Central memory CD8-positive, alpha-beta T cell (primary cell): Measurements from ENCODE around the gene RUVBL1.

Experiments used
- ATAC-seq: fragments of 150-1000 bp; cut with Tn5 transposase; replicated peaks from 2 replicates; pipeline ENCODE4 v1.10.0; 2022; ENCODE audit warnings: mild to moderate bottlenecking, moderate FRiP score, moderate number of reproducible peaks; ENCODE audit not compliant: poor library complexity, severe bottlenecking; ENCODE audit errors: extremely low read depth
- DNase-seq, 2 donors: peaks; one replicate each; pipeline ENCODE4 v3.0.0; 2021; ENCODE audit warnings: low spot score in 2 of 2
- H3K27ac Mint-ChIP-seq: one replicate; pipeline ENCODE4 v1.8.0; 2022; ENCODE audit warnings: low read depth, mild to moderate bottlenecking, moderate library complexity, mixed read lengths
- H3K27me3 Mint-ChIP-seq: one replicate; pipeline ENCODE4 v1.8.0; 2022; ENCODE audit warnings: mixed read lengths
- H3K36me3 Mint-ChIP-seq: one replicate; pipeline ENCODE4 v1.8.0; 2022; ENCODE audit warnings: mild to moderate bottlenecking, moderate library complexity, mixed read lengths; ENCODE audit not compliant: insufficient read depth
- H3K4me1 Mint-ChIP-seq: one replicate; pipeline ENCODE4 v1.8.0; 2022; ENCODE audit warnings: mixed read lengths
- H3K4me3 Mint-ChIP-seq: one replicate; pipeline ENCODE4 v1.8.0; 2022; ENCODE audit warnings: mild to moderate bottlenecking, moderate library complexity, mixed read lengths
- H3K9me3 Mint-ChIP-seq: one replicate; pipeline ENCODE4 v1.8.0; 2022; ENCODE audit warnings: mixed read lengths

The RUVBL1 gene

GRCh38 chr3:128052595-128053351 is 70.8 kb downstream of the RUVBL1 start:
- H3K4me3 Mint-ChIP-seq = peak overlapping the region; percentile 96
- peak overlapping the region; percentile 98 for H3K27ac Mint-ChIP-seq
- peaks cover 43% of the 10 kb centered on the region for H3K4me1 Mint-ChIP-seq
- no peaks in the 10 kb centered on the region for H3K9me3 Mint-ChIP-seq
- DNase-seq (no peak), ATAC-seq (no peak)
- no peaks in the 10 kb centered on the region for H3K27me3 Mint-ChIP-seq
- peaks cover 37% of the 10 kb centered on the region for H3K36me3 Mint-ChIP-seq

GRCh38 chr3:128051837-128052594 is 71.6 kb downstream of the RUVBL1 start, which contains the start of gene SEC61A1:
Gene SEC61A1, plus strand, starts transcription at chr3:128052437. Its CDS starts 116 bp downstream, at chr3:128052553.
- DNase-seq (peak; percentile 85 to 91), ATAC-seq (peak; percentile 95)
- H3K36me3 Mint-ChIP-seq = peaks cover 30% of the 10 kb centered on the region
- peaks cover 5% of the 10 kb centered on the region for H3K27me3 Mint-ChIP-seq
- H3K4me1 Mint-ChIP-seq = peaks cover 43% of the 10 kb centered on the region
- peak within 1 kb of the TSS; percentile 98 for H3K27ac Mint-ChIP-seq
- H3K9me3 Mint-ChIP-seq = no peaks in the 10 kb centered on the region
- H3K4me3 Mint-ChIP-seq = peak within 1 kb of the TSS; percentile 96

- Mint-ChIP-seq H3K27ac (peak overlapping the region; percentile 98), H3K36me3 (peaks cover 25% of the 10 kb centered on the region), H3K27me3 (peaks cover 11% of the 10 kb centered on the region), H3K4me3 (peak overlapping the region; percentile 96), H3K4me1 (peaks cover 43% of the 10 kb centered on the region), H3K9me3 (no peaks in the 10 kb centered on the region)
- ATAC-seq (no peak), DNase-seq (no peak)
Observed at GRCh38 chr3:128051459-128051836, 72.2 kb downstream of the RUVBL1 start.

- peak overlapping the region; percentile 96 for H3K4me3 Mint-ChIP-seq
- DNase-seq = no peak
- no peak overlapping the region for H3K27ac Mint-ChIP-seq
- H3K36me3 Mint-ChIP-seq = peaks cover 19% of the 10 kb centered on the region
- no peak for ATAC-seq
- H3K4me1 Mint-ChIP-seq = peaks cover 40% of the 10 kb centered on the region
- H3K9me3 Mint-ChIP-seq = no peaks in the 10 kb centered on the region
- H3K27me3 Mint-ChIP-seq = peaks cover 19% of the 10 kb centered on the region
Observed at GRCh38 chr3:128050597-128050996, 73.0 kb downstream of the RUVBL1 start.

- Mint-ChIP-seq H3K4me3 (no peak overlapping the region), H3K36me3 (no peaks in the 10 kb centered on the region), H3K27me3 (peaks cover 18% of the 10 kb centered on the region), H3K9me3 (no peaks in the 10 kb centered on the region), H3K4me1 (no peaks in the 10 kb centered on the region), H3K27ac (no peak overlapping the region)
- no peak for DNase-seq
- no peak for ATAC-seq
Observed at GRCh38 chr3:128041344-128041743, 82.3 kb downstream of the RUVBL1 start.

GRCh38 chr3:128040660-128041059 is 83.0 kb downstream of the RUVBL1 start:
- no peak for DNase-seq
- Mint-ChIP-seq H3K36me3 (no peaks in the 10 kb centered on the region), H3K4me3 (no peak overlapping the region), H3K27ac (no peak overlapping the region), H3K27me3 (peaks cover 11% of the 10 kb centered on the region), H3K9me3 (no peaks in the 10 kb centered on the region), H3K4me1 (no peaks in the 10 kb centered on the region)
- ATAC-seq = no peak

- H3K4me1 Mint-ChIP-seq = no peaks in the 10 kb centered on the region
- peaks cover 7% of the 10 kb centered on the region for H3K27me3 Mint-ChIP-seq
- H3K36me3 Mint-ChIP-seq = no peaks in the 10 kb centered on the region
- H3K9me3 Mint-ChIP-seq = no peaks in the 10 kb centered on the region
- ATAC-seq (no peak), DNase-seq (no peak)
- H3K4me3 Mint-ChIP-seq = no peak overlapping the region
- H3K27ac Mint-ChIP-seq = no peak overlapping the region
Observed at GRCh38 chr3:128040041-128040440, 83.6 kb downstream of the RUVBL1 start.

- ATAC-seq (no peak), DNase-seq (no peak)
- no peaks in the 10 kb centered on the region for H3K36me3 Mint-ChIP-seq
- H3K27ac Mint-ChIP-seq = no peak overlapping the region
- no peak overlapping the region for H3K4me3 Mint-ChIP-seq
- no peaks in the 10 kb centered on the region for H3K4me1 Mint-ChIP-seq
- peaks cover 17% of the 10 kb centered on the region for H3K27me3 Mint-ChIP-seq
- no peaks in the 10 kb centered on the region for H3K9me3 Mint-ChIP-seq
Observed at GRCh38 chr3:128036119-128036518, 87.5 kb downstream of the RUVBL1 start.

- peaks cover 1% of the 10 kb centered on the region for H3K36me3 Mint-ChIP-seq
- ATAC-seq = no peak
Observed at GRCh38 chr3:128033102-128033501, 90.5 kb downstream of the RUVBL1 start.

More at GRCh38 chr3:128033102-128033501, 90.5 kb downstream of the RUVBL1 start:
- no peak for DNase-seq
- no peak overlapping the region for H3K27ac Mint-ChIP-seq
- no peak overlapping the region for H3K4me3 Mint-ChIP-seq
- no peaks in the 10 kb centered on the region for H3K9me3 Mint-ChIP-seq
- peaks cover 14% of the 10 kb centered on the region for H3K27me3 Mint-ChIP-seq
- H3K4me1 Mint-ChIP-seq = no peaks in the 10 kb centered on the region
